ENCODE measurements around the gene TOMM20. TPM values are rescaled to one million over a fixed set of nuclear protein-coding genes. Genes with fewer than 3 reads are reported as not detected.
A peak's percentile ranks its signal among the peaks of the same experiment; 100 is the strongest.

The TOMM20 gene
- total and polyA plus RNA-seq, 9 of the 15 experiments (the other 6 are each of a cell fraction or from before 2014, with no cell fraction given) = 70.6 to 334 (median 159) TPM

- no peak for TF ChIP-seq MGA (IDR thresholded peaks at IDR 0.05)
- no peak for TF ChIP-seq ZNF280B (CRISPR knock-in tag; IDR thresholded peaks at IDR 0.05)
- TF ChIP-seq ZNF511 (CRISPR knock-in tag; IDR thresholded peaks at IDR 0.05) = no peak
- 0 out of 2 replicates have a peak, but pooled peaks have one; percentile 28 for TF ChIP-seq HDAC2 (IDR thresholded peaks at IDR 0.05)
- no peak for TF ChIP-seq ZZZ3 (IDR thresholded peaks at IDR 0.05)
- TF ChIP-seq BRD4 (IDR thresholded peaks at IDR 0.05) = no peak
- TF ChIP-seq SPI1 (IDR thresholded peaks at IDR 0.05; ENCODE audit: borderline replicate concordance, low read depth, low read length) = no peak
- TF ChIP-seq FUS (optimal IDR thresholded peaks at IDR 0.05; ENCODE audit: low read depth, low read length) = no peak
- TF ChIP-seq ZBTB7A (IDR thresholded peaks at IDR 0.05; ENCODE audit: borderline replicate concordance, control insufficient read depth, low read depth, low read length) = peak; percentile 56; the same call in 1 of the 2 replicates
- no peak for TF ChIP-seq FOXJ2 (tag; IDR thresholded peaks at IDR 0.05)
- TF ChIP-seq MCM3 (IDR thresholded peaks at IDR 0.05) = no peak
- TF ChIP-seq NFRKB (IDR thresholded peaks at IDR 0.05; ENCODE audit: low read depth) = no peak
These were observed 60.2 kb downstream of the TOMM20 start (continued) for GRCh38 chr1:235068158-235069121.
